ENCODE results near the gene PPP1R9B.
A peak's percentile ranks its signal among the peaks of the same experiment; 100 is the strongest.

Gene PPP1R9B

DNA sequence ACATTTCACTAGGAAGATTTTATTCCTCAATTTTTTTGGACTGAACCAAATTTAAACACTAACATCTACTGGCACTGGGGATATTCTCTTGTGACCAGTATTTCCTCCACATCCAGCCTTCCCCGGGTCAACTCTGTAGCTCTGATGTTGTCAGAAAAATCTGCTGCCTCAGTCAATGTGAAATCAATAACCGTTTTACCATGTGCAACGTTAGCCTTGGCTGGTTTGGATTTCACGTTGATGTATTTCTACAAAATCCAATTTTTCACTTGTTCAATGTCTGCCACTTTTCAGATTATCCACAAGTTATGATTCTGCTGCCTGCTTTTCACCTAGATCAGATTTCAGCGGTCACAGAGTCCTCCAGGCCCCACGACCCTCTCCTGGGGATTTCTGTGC lies 22.5 kb upstream of the PPP1R9B start:
- peaks cover 39% of the 10 kb centered on the region for H3K27me3 Mint-ChIP-seq
- no peaks in the 10 kb centered on the region for H3K36me3 Mint-ChIP-seq (ENCODE audit: low read depth)
- no peak overlapping the region for H3K27ac Mint-ChIP-seq
- no peaks in the 10 kb centered on the region for H3K9me3 Mint-ChIP-seq
- peaks cover 14% of the 10 kb centered on the region for H3K4me1 Mint-ChIP-seq (ENCODE audit: low read depth)
- no peak overlapping the region for H3K4me3 Mint-ChIP-seq
- intact Hi-C loops (cut with micrococcal nuclease): no loop called here

DNA sequence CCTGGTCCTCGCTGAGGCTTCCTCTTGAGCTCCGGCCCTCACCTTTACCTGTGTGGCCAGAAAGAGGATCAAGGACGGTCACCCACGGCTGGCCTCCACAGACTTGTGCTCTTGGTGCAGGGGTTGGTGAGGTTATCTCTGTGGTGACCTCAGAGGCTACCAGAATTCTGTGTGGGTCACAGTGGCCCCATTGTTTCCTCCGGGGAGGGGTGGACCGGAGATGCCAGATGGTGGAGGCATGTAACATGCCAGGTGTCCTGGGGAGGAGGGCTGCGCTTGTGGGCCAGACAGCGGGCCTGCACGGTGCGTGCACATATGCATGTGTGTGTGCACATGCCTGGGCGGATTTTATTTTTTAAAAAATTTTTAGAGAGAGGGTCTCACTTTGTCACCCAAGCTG lies 21.7 kb upstream of the PPP1R9B start:
- Mint-ChIP-seq H3K4me3 (no peak overlapping the region), H3K4me1 (ENCODE audit: low read depth) (peaks cover 11% of the 10 kb centered on the region), H3K36me3 (ENCODE audit: low read depth) (no peaks in the 10 kb centered on the region), H3K9me3 (no peaks in the 10 kb centered on the region), H3K27me3 (peaks cover 38% of the 10 kb centered on the region), H3K27ac (no peak overlapping the region)
- intact Hi-C loops (cut with micrococcal nuclease): no loop called here

DNA sequence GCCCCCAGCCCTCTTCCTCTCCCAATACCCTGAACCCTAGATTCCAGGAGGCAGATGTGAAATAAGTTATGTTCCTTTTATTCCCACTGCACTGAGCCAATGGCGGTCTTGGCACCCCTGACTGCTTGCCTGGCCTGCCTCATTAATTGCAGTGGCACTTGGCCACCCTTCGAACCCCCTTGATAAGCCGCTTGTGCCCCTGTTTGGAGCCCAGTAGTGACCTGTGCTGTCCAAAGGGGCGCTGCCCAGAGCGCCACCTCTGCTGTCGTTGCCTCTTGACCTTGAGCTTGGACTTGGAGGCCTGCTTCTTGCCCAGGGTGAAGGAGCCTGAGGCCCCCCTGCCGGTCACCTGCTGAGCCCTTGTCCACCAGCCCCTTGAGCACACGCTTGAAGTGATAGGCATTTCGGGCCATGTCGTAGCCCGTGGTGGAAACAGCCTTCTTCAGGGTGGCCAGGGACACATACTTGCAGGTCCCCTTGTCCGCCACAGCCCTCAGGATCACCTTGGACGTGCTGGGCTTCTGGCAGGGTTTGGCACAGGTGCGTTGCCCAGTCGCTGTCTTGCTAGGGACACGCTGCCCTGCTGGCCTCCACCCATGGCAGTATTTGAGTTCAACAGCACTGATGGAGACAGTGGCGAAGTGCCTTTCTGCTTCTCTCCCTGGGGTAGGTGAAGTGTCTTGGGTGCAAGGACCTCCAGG lies 21.0 kb upstream of the PPP1R9B start:
- Mint-ChIP-seq H3K4me1 (ENCODE audit: low read depth) (peaks cover 11% of the 10 kb centered on the region), H3K9me3 (no peaks in the 10 kb centered on the region), H3K27ac (no peak overlapping the region), H3K36me3 (ENCODE audit: low read depth) (no peaks in the 10 kb centered on the region), H3K4me3 (no peak overlapping the region), H3K27me3 (peaks cover 36% of the 10 kb centered on the region)
- intact Hi-C loops (cut with micrococcal nuclease): no loop called here

DNA sequence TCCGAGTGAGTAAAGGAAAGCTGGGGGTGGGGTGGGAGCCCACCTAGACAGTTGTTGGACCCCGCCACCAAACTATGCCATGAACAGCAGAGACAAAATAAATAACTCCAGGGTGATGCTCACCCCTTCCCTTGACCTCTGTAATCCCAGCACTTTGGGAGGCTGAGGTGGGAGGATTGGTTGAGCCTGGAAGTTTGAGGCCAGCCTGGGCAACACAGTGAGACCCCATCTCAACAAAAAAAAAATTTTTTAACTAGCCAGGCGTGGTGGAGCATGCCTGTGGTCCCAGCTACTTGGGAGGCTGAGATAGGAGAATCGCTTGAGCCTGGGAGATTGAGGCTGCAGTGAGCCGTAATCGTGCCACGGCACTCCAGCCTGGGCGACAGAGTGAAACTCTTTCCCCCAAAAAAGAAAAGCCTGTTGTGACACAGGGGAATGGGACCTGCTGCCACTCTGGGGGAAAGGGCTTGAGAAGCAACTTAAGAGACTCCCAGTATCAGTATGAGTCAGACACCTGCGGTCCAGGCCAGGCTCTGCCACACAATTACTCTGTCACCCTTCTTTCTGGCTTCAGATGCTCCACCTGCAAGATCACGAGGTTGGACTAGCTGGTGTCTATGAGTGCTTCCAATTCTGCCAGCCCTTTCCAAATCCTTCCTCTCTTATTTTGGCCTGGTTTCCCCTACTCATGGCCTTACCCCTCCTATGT lies 20.3 kb upstream of the PPP1R9B start:
- peaks cover 11% of the 10 kb centered on the region for H3K4me1 Mint-ChIP-seq (ENCODE audit: low read depth)
- H3K27ac Mint-ChIP-seq: no peak overlapping the region

DNA sequence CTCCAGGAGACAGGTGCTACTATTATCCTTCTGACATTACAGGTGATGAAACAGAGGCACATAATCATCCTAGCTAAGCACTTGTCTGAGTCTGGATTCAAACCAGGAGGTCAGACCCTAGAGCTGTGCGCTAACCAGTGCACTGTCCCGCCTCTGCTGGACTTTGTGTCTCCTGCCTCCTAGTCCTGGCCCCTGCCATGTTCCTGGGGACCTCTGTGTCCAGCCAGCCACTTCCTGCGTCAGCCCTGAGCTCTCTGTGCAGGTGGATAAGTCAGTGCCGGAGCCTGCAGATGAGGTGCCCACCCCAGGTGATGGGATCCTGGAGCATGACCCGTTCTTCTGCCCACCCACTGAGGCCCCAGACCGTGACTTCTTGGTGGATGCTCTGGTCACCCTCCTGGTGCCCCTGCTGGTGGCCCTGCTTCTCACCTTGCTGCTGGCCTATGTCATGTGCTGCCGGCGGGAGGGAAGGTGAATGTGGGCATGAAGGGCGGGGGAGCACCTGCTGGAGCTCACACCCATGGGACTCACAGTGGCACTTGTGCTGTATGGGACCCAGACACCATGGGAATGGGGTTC lies 19.5 kb upstream of the PPP1R9B start:
- Mint-ChIP-seq H3K27me3 (peaks cover 41% of the 10 kb centered on the region), H3K9me3 (no peaks in the 10 kb centered on the region), H3K4me1 (ENCODE audit: low read depth) (peaks cover 11% of the 10 kb centered on the region), H3K4me3 (no peak overlapping the region), H3K27ac (no peak overlapping the region), H3K36me3 (ENCODE audit: low read depth) (no peaks in the 10 kb centered on the region)
- intact Hi-C loops (cut with micrococcal nuclease): no loop called here

More for the DNA sequence above, 20.3 kb upstream of the PPP1R9B start:
- H3K4me3 Mint-ChIP-seq: no peak overlapping the region
- intact Hi-C loops (cut with micrococcal nuclease): no loop called here
- H3K9me3 Mint-ChIP-seq: no peaks in the 10 kb centered on the region
- H3K36me3 Mint-ChIP-seq (ENCODE audit: low read depth): no peaks in the 10 kb centered on the region
- peaks cover 36% of the 10 kb centered on the region for H3K27me3 Mint-ChIP-seq

DNA sequence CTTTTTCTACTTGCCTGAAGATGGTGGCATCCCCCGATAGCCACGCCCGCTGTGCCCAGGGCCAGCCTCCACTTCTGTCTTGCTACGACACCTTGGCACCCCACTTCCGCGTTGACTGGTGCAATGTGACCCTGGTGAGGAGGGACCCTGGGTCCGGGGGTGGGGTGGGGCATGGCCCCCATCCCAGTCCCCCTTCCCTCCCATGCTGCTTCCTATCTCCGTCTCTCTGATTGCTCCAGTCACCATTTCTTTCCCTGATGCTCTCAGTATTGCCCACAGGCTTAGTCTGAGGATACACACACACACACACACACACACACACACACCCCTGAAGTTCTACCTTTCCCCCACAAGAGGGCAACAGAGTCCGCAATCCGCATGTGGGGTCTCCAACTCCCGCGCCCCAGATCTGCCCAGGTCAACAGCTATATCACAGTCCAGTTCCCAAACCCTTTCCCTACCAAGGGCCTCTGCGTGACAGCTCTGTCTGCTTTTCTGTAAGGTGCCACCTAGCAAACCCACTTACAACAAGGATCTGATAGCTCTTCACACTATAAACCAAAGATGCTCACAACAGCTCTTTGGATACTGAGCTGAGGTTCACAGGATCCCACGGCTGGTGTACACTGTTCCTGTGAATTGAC lies 18.8 kb upstream of the PPP1R9B start:
- Mint-ChIP-seq H3K4me1 (ENCODE audit: low read depth) (peaks cover 12% of the 10 kb centered on the region), H3K27ac (peak overlapping the region; percentile 11)

DNA sequence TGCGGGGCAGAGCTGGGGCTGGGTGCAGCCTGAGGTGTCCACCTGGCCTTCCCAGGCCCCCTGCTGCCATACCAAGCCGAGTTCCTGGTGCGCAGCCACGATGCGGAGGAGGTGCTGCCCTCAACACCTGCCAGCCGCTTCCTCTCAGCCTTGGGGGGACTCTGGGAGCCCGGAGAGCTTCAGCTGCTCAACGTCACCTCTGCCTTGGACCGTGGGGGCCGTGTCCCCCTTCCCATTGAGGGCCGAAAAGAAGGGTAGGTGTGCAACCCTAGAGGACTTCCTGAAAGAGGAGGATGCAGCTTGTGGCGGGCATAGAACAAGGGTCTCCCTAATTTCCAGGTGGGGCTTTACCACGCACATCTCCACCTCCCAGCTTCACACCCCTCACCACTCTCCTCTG lies 17.8 kb upstream of the PPP1R9B start:
- Mint-ChIP-seq H3K36me3 (ENCODE audit: low read depth) (no peaks in the 10 kb centered on the region), H3K4me3 (no peak overlapping the region), H3K27ac (no peak overlapping the region), H3K4me1 (ENCODE audit: low read depth) (peaks cover 21% of the 10 kb centered on the region), H3K27me3 (peaks cover 41% of the 10 kb centered on the region), H3K9me3 (no peaks in the 10 kb centered on the region)
- intact Hi-C loops (cut with micrococcal nuclease): no loop called here

More for the DNA sequence above, 18.8 kb upstream of the PPP1R9B start:
- intact Hi-C loops (cut with micrococcal nuclease): no loop called here
- Mint-ChIP-seq H3K27me3 (peaks cover 41% of the 10 kb centered on the region), H3K9me3 (no peaks in the 10 kb centered on the region), H3K4me3 (no peak overlapping the region), H3K36me3 (ENCODE audit: low read depth) (no peaks in the 10 kb centered on the region)

DNA sequence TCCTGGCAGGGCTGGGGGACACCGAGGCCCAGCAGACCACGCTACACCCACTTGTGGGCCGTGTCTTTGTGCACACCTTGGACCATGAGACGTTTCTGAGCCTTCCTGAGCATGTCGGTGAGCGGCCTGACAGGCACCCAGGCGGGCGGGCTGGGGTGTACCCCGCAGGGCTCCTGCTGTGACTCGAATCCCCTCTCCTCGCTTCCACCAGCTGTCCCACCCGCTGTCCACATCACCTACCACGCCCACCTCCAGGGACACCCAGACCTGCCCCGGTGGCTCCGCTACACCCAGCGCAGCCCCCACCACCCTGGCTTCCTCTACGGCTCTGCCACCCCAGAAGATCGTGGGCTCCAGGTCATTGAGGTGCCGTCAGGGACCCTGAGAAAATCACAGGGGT lies 16.9 kb upstream of the PPP1R9B start:
- Mint-ChIP-seq H3K9me3 (no peaks in the 10 kb centered on the region), H3K27ac (no peak overlapping the region), H3K4me1 (ENCODE audit: low read depth) (peaks cover 29% of the 10 kb centered on the region), H3K36me3 (ENCODE audit: low read depth) (no peaks in the 10 kb centered on the region), H3K4me3 (no peak overlapping the region), H3K27me3 (peaks cover 43% of the 10 kb centered on the region)
- intact Hi-C loops (cut with micrococcal nuclease): no loop called here

DNA sequence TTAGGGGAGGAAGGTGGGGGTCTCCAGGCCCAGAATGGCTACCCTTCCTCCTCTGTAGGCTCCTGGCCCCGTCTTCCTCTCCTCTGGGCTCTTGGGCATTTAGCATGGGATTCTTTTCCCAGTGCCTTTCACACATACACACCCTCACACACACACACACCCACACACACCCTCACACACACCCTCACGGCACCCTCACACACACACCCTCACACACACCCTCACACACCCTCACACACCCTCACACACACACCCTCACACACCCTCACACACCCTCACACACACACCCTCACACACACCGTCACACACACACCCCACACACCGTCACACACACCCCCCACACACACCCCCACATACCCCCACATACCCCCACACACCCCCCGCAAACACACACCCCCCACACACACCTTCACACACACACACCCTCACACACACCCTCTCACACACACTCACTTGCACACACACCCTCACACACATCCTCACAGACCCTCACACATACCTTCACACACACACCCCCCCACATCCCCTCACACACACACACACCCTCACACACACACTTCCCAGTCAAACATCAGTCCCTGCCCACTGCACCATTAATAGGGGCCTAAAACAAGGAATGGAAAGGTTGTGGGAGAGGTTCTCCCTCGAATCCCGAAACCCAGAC lies 16.2 kb upstream of the PPP1R9B start:
- Mint-ChIP-seq H3K4me1 (ENCODE audit: low read depth) (peaks cover 36% of the 10 kb centered on the region), H3K9me3 (no peaks in the 10 kb centered on the region), H3K27me3 (peaks cover 46% of the 10 kb centered on the region), H3K4me3 (no peak overlapping the region), H3K27ac (no peak overlapping the region), H3K36me3 (ENCODE audit: low read depth) (no peaks in the 10 kb centered on the region)
- intact Hi-C loops (cut with micrococcal nuclease): no loop called here

DNA sequence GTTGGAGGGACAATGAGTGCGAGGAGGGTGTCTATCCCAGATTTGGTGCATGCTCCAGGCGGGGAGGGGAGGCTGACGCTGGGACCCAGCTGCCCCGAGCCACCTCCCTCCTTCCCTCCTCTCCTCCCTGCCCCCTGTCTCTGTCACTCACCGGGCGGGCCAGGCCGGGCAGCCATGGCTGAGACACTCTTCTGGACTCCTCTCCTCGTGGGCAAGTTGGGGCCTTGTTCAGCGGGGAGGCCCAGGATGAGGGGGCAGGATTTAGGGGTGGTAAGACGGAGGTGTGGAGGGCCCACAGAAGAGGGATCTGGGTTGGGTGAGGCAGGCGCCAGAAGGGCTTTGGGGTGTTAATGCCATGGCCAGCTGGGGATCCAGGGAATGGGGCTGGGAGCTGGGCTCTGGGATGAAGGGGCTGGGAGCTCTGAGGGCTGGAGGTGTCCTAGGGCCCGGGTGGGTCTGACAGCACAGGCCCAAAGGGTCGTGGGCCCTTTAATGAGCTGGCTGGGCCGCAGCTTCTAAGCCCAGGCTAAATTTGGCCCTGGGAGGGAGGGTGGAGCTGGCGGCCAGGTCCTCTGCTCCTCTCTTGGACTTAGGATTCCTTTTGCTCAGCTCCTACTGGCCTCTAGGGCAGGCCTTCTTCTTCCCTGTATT lies 15.5 kb upstream of the PPP1R9B start, which contains the start of gene SGCA:
Gene SGCA (plus strand): TSS at position 139 of the 651 bp plus-strand sequence. CDS start 36 bp downstream, at position 175.
- no peak within 1 kb of the TSS for H3K4me3 Mint-ChIP-seq
- peak within 1 kb of the TSS; percentile 3 for H3K27ac Mint-ChIP-seq
- H3K4me1 Mint-ChIP-seq (ENCODE audit: low read depth): peaks cover 41% of the 10 kb centered on the region
- H3K36me3 Mint-ChIP-seq (ENCODE audit: low read depth): no peaks in the 10 kb centered on the region
- H3K27me3 Mint-ChIP-seq: peaks cover 45% of the 10 kb centered on the region
- intact Hi-C loops (cut with micrococcal nuclease): no loop called here
- no peaks in the 10 kb centered on the region for H3K9me3 Mint-ChIP-seq

DNA sequence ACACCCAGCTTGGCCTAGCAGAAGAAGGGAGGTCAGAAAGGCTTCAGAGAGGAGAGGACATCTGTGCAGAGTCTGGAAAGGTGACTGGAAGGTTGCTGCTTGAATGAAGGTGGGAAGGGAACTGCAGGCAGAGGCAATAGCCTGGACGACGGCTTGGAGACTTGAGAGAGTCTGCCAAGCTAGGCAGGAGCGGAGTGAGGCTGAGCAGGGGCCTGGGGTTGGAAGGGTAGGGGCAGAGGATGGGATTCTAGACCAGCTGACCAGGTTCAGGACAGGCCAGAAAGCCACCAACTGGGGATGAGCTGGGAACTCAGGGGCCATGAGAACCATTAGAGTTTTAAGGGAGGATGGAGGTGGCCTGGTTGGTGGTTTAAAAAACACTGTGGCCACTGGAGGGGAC lies 15.0 kb upstream of the PPP1R9B start:
- intact Hi-C loops (cut with micrococcal nuclease): no loop called here
- Mint-ChIP-seq H3K27ac (peak overlapping the region; percentile 3), H3K36me3 (ENCODE audit: low read depth) (no peaks in the 10 kb centered on the region), H3K9me3 (no peaks in the 10 kb centered on the region), H3K27me3 (peaks cover 50% of the 10 kb centered on the region), H3K4me1 (ENCODE audit: low read depth) (peaks cover 46% of the 10 kb centered on the region), H3K4me3 (no peak overlapping the region)

DNA sequence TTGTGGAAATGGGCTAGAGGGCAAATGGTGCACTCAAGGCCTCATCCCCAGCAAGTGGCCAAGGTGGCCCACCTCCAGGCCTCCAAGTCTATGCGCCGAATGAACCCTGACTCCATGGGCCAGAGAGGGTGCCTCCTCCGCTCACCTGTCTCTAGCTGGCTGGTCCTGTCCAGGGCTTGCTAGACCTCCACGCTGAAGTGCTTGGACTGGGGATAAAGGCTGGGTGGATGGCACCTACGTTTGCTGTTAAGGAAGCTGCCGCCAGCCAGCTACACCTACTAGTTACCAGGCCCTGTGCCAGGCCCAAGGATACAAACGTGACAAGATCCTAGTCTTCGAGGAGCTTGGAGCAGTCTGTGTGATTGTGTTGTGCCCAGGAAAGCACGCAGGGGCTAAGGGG lies 14.6 kb upstream of the PPP1R9B start:
- H3K4me1 Mint-ChIP-seq (ENCODE audit: low read depth): peaks cover 46% of the 10 kb centered on the region
- H3K36me3 Mint-ChIP-seq (ENCODE audit: low read depth): no peaks in the 10 kb centered on the region
- H3K27ac Mint-ChIP-seq: peak overlapping the region; percentile 3
- intact Hi-C loops (cut with micrococcal nuclease): no loop called here
- peaks cover 51% of the 10 kb centered on the region for H3K27me3 Mint-ChIP-seq
- H3K4me3 Mint-ChIP-seq: no peak overlapping the region
- H3K9me3 Mint-ChIP-seq: no peaks in the 10 kb centered on the region

DNA sequence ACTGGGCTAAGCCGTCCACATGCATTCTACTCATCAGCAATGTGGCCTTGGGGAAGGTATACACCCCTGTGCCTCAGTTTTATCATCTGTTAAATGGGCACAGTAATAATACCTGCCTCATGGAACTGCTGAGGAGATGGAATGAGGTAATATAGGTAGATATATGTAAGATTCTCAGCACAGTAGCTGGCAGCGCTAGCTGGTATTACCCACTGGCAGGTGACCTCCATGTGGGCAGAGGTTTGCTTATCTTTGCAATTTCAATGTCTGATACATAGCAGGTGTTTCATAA lies 14.2 kb upstream of the PPP1R9B start:
- Mint-ChIP-seq H3K4me3 (no peak overlapping the region), H3K27ac (no peak overlapping the region), H3K27me3 (peaks cover 51% of the 10 kb centered on the region), H3K9me3 (no peaks in the 10 kb centered on the region), H3K36me3 (ENCODE audit: low read depth) (no peaks in the 10 kb centered on the region), H3K4me1 (ENCODE audit: low read depth) (peaks cover 46% of the 10 kb centered on the region)
- intact Hi-C loops (cut with micrococcal nuclease): loop anchor here (5.0 kb wide), 1 partner anchor 37 kb away; no protein-coding TSS in a partner anchor

Data from dendritic cell treated with granulocyte-macrophage colony-stimulating factor and Interleukin-4, amounts not matched to agents 40 ng/mL and 50 ng/mL, for 4 days (primary cell).